Transverse colon (tissue), 4 donors: Measurements from ENCODE around the gene EYS. TPM values are rescaled to one million over a fixed set of nuclear protein-coding genes. Genes with fewer than 3 reads are reported as not detected.

Source experiments
- DNase-seq: peaks from one replicate; pipeline ENCODE4 v3.0.0-alpha.2; 2019
- H3K27ac ChIP-seq, 4 donors: fragments of 200-600 bp; sonication (generic); 2 replicates each; pipeline ENCODE4 v1.5.1; 2016 to 2018; ENCODE audit warnings: inconsistent platforms in 4 of 4
- H3K27me3 ChIP-seq: fragments of 200-600 bp; sonication (generic); 2 replicates; pipeline ENCODE4 v1.5.1; 2017; ENCODE audit warnings: inconsistent platforms
- H3K36me3 ChIP-seq, 4 donors: fragments of 200-600 bp; sonication (generic); 2 replicates each; pipeline ENCODE4 v1.5.1; 2017 to 2019; ENCODE audit warnings: inconsistent platforms in 4 of 4
- H3K4me1 ChIP-seq, 4 donors: fragments of 200-600 bp; sonication (generic); 2 replicates each; pipeline ENCODE4 v1.5.1; 2017 to 2020; ENCODE audit warnings: inconsistent platforms in 4 of 4
- H3K4me3 ChIP-seq, 4 donors: fragments of 200-600 bp; sonication (generic); 1 replicate in 1 of 4; 2 replicates in 3 of 4; pipeline versions ENCODE4 v1.5.1 to v1.6.1; 2017 to 2019; ENCODE audit warnings: inconsistent platforms in 4 of 4
- H3K9me3 ChIP-seq, 2 donors: fragments of 200-600 bp; sonication (generic); 2 replicates each; pipeline ENCODE4 v1.5.1; 2017 to 2019; ENCODE audit warnings: inconsistent platforms in 2 of 2
- CTCF ChIP-seq, 5 experiments: fragments of 200-600 bp in 3 of 5; fragments of 450-650 bp in 2 of 5; sonication (generic) in 3 of 5; IDR thresholded peaks; 1 replicate in 2 of 5; 2 replicates in 3 of 5; pipeline ENCODE4 v1.5.1; 2016 to 2017; ENCODE audit warnings: antibody characterized with exemption in 5 of 5, inconsistent platforms in 3 of 5, mild to moderate bottlenecking in 2 of 5, moderate library complexity in 1 of 5
- EP300 ChIP-seq: sonication (generic); formaldehyde crosslinking; IDR thresholded peaks from one replicate; pipeline ENCODE4 v1.6.1; 2017; ENCODE audit warnings: antibody characterized with exemption, low read depth
- POLR2A ChIP-seq: fragments of 450-650 bp; IDR thresholded peaks from one replicate; pipeline ENCODE4 v1.6.1; 2016; ENCODE audit warnings: antibody characterized with exemption, mild to moderate bottlenecking, moderate library complexity
- POLR2AphosphoS5 ChIP-seq, 3 donors: sonication (generic); formaldehyde crosslinking; IDR thresholded peaks; one replicate each; pipeline ENCODE4 v1.6.1; 2016; ENCODE audit warnings: antibody characterized with exemption in 3 of 3
- WGBS, 2 donors: methylation state at CpG; one replicate each; pipeline ENCODE4 v1.1.5; 2018; ENCODE audit warnings: low coverage in 1 of 2; 5-methylcytosine and 5-hydroxymethylcytosine counted together
- in situ Hi-C, 4 donors: fragments of 200-750 bp; cut with MboI; loops; one replicate each; pipeline versions ENCODE4 v1.15.0 to v1.15.1; 2017; ENCODE audit warnings: low sequenced_read_pairs in 3 of 4, low pct_ligation_motif_present in 1 of 4, low pct_unique_long_range_greater_than_20kb in 1 of 4
- intact Hi-C: fragments of 100-400 bp; cut with DNase I; formaldehyde crosslinking; loops from one replicate; pipeline ENCODE4 v1.15.1; 2023; ENCODE audit warnings: low total_unique reads
- total RNA-seq, 4 donors: library from RNA; depleted of rRNA; stranded (reverse); fragments of >200 nt; gene quantifications; one replicate each; pipeline ENCODE4 v1.1.0, GENCODE V29; 2016

Gene EYS
- total RNA-seq, 4 donors from 2014 or later = 0.41 TPM; not detected in 3

GRCh38 chr6:64238071-64238470 lies 1469.0 kb downstream of the EYS start:
- H3K36me3 ChIP-seq = no peaks in the 10 kb centered on the region
- no peaks in the 10 kb centered on the region for H3K9me3 ChIP-seq
- H3K4me3 ChIP-seq = no peak overlapping the region
- in situ Hi-C loops = no loop called here
- no peak overlapping the region for H3K27ac ChIP-seq
- WGBS, 2 donors = 93 to 95% methylated on average over 3 of the region's 3 CpGs
- no peak for DNase-seq
- TF ChIP-seq POLR2A (no peak), EP300 (no peak), CTCF (IDR thresholded peaks at IDR 0.05) (no peak), POLR2AphosphoS5 (IDR thresholded peaks at IDR 0.05) (no peak)
- H3K27me3 ChIP-seq = no peaks in the 10 kb centered on the region
- H3K4me1 ChIP-seq = no peaks in the 10 kb centered on the region
- intact Hi-C loops = no loop called here

- TF ChIP-seq POLR2AphosphoS5 (IDR thresholded peaks at IDR 0.05) (no peak), POLR2A (no peak), EP300 (no peak), CTCF (IDR thresholded peaks at IDR 0.05) (no peak)
- in situ Hi-C loops = no loop called here
These were observed 1473.3 kb downstream of the EYS start for GRCh38 chr6:64233746-64234145.

GRCh38 chr6:64231928-64232327 lies 1475.1 kb downstream of the EYS start:
- Histone ChIP-seq H3K9me3 (no peaks in the 10 kb centered on the region), H3K27ac (no peak overlapping the region), H3K4me3 (no peak overlapping the region), H3K27me3 (no peaks in the 10 kb centered on the region), H3K36me3 (no peaks in the 10 kb centered on the region), H3K4me1 (no peaks in the 10 kb centered on the region)
- no peak for DNase-seq
- in situ Hi-C loops = no loop called here
- TF ChIP-seq EP300 = no peak
- no peak for TF ChIP-seq POLR2A
- TF ChIP-seq POLR2AphosphoS5 (IDR thresholded peaks at IDR 0.05) = no peak
- TF ChIP-seq CTCF (IDR thresholded peaks at IDR 0.05) = no peak
- intact Hi-C loops = no loop called here
- WGBS, 2 donors = 56 to 64% methylated on average over 4 of the region's 4 CpGs

More at GRCh38 chr6:64233746-64234145, 1473.3 kb downstream of the EYS start:
- no peaks in the 10 kb centered on the region for H3K27me3 ChIP-seq
- no peak overlapping the region for H3K4me3 ChIP-seq
- DNase-seq = no peak
- H3K27ac ChIP-seq = no peak overlapping the region
- no peaks in the 10 kb centered on the region for H3K9me3 ChIP-seq
- H3K36me3 ChIP-seq = no peaks in the 10 kb centered on the region
- WGBS, 2 donors = 46 to 60% methylated on average over 3 of the region's 3 CpGs
- no peaks in the 10 kb centered on the region for H3K4me1 ChIP-seq
- intact Hi-C loops = no loop called here

- intact Hi-C loops (no loop called here), in situ Hi-C loops (no loop called here)
- H3K9me3 ChIP-seq = no peaks in the 10 kb centered on the region
- H3K27me3 ChIP-seq = no peaks in the 10 kb centered on the region
- TF ChIP-seq EP300 = no peak
- no peak for TF ChIP-seq POLR2A
- TF ChIP-seq POLR2AphosphoS5 (IDR thresholded peaks at IDR 0.05) = no peak
- no peak for TF ChIP-seq CTCF (IDR thresholded peaks at IDR 0.05)
- no peak overlapping the region for H3K4me3 ChIP-seq
- H3K4me1 ChIP-seq = no peaks in the 10 kb centered on the region
- no peaks in the 10 kb centered on the region for H3K36me3 ChIP-seq
- no peak overlapping the region for H3K27ac ChIP-seq
- no peak for DNase-seq
- 79 to 91% methylated on average over 1 of the region's 1 CpG for WGBS, 2 donors
These were observed 1476.5 kb downstream of the EYS start for GRCh38 chr6:64230530-64230929.
